ENCODE results near the gene DCBLD2. TPM values are rescaled to one million over a fixed set of nuclear protein-coding genes. Genes with fewer than 3 reads are reported as not detected.

Gene DCBLD2
- total RNA-seq, 1 donor from 2014 or later = 553 TPM

GRCh38 chr3:98800401-98800800 lies 101.1 kb downstream of the DCBLD2 start:
- Histone ChIP-seq H3K27me3 (ENCODE audit: control insufficient read depth, insufficient read depth, low read length) (no peaks in the 10 kb centered on the region), H3K36me3 (ENCODE audit: control insufficient read depth, insufficient read depth, low read length) (peaks cover 6% of the 10 kb centered on the region), H3K4me3 (ENCODE audit: low read depth, low read length) (no peak overlapping the region)
- no peak for TF ChIP-seq CTCF (IDR thresholded peaks at IDR 0.05; ENCODE audit: insufficient read depth, low read length, poor library complexity, severe bottlenecking)
- peak; percentile 69 for DNase-seq (ENCODE audit: low read depth)

- no peak for DNase-seq (ENCODE audit: low read depth)
- H3K36me3 ChIP-seq (ENCODE audit: control insufficient read depth, insufficient read depth, low read length) = peaks cover 6% of the 10 kb centered on the region
- no peaks in the 10 kb centered on the region for H3K27me3 ChIP-seq (ENCODE audit: control insufficient read depth, insufficient read depth, low read length)
- TF ChIP-seq CTCF (IDR thresholded peaks at IDR 0.05; ENCODE audit: insufficient read depth, low read length, poor library complexity, severe bottlenecking) = no peak
- H3K4me3 ChIP-seq (ENCODE audit: low read depth, low read length) = no peak overlapping the region
Observed at GRCh38 chr3:98799479-98799878, 102.0 kb downstream of the DCBLD2 start.

GRCh38 chr3:98798820-98799219 lies 102.7 kb downstream of the DCBLD2 start:
- TF ChIP-seq CTCF (IDR thresholded peaks at IDR 0.05; ENCODE audit: insufficient read depth, low read length, poor library complexity, severe bottlenecking) = no peak
- no peak for DNase-seq (ENCODE audit: low read depth)
- peaks cover 6% of the 10 kb centered on the region for H3K36me3 ChIP-seq (ENCODE audit: control insufficient read depth, insufficient read depth, low read length)
- no peak overlapping the region for H3K4me3 ChIP-seq (ENCODE audit: low read depth, low read length)
- H3K27me3 ChIP-seq (ENCODE audit: control insufficient read depth, insufficient read depth, low read length) = no peaks in the 10 kb centered on the region

GRCh38 chr3:98797905-98798304 lies 103.6 kb downstream of the DCBLD2 start:
- no peak overlapping the region for H3K4me3 ChIP-seq (ENCODE audit: low read depth, low read length)
- peaks cover 6% of the 10 kb centered on the region for H3K36me3 ChIP-seq (ENCODE audit: control insufficient read depth, insufficient read depth, low read length)
- no peak for DNase-seq (ENCODE audit: low read depth)
- no peaks in the 10 kb centered on the region for H3K27me3 ChIP-seq (ENCODE audit: control insufficient read depth, insufficient read depth, low read length)
- TF ChIP-seq CTCF (IDR thresholded peaks at IDR 0.05; ENCODE audit: insufficient read depth, low read length, poor library complexity, severe bottlenecking) = no peak

GRCh38 chr3:98796334-98796733 lies 105.2 kb downstream of the DCBLD2 start:
- Histone ChIP-seq H3K4me3 (ENCODE audit: low read depth, low read length) (no peak overlapping the region), H3K27me3 (ENCODE audit: control insufficient read depth, insufficient read depth, low read length) (no peaks in the 10 kb centered on the region), H3K36me3 (ENCODE audit: control insufficient read depth, insufficient read depth, low read length) (peaks cover 6% of the 10 kb centered on the region)
- TF ChIP-seq CTCF (IDR thresholded peaks at IDR 0.05; ENCODE audit: insufficient read depth, low read length, poor library complexity, severe bottlenecking) = no peak
- DNase-seq (ENCODE audit: low read depth) = no peak

GRCh38 chr3:98793971-98794370 lies 107.5 kb downstream of the DCBLD2 start:
- TF ChIP-seq CTCF (IDR thresholded peaks at IDR 0.05; ENCODE audit: insufficient read depth, low read length, poor library complexity, severe bottlenecking) = no peak
- no peak for DNase-seq (ENCODE audit: low read depth)
- no peaks in the 10 kb centered on the region for H3K27me3 ChIP-seq (ENCODE audit: control insufficient read depth, insufficient read depth, low read length)
- H3K4me3 ChIP-seq (ENCODE audit: low read depth, low read length) = no peak overlapping the region
- peaks cover 4% of the 10 kb centered on the region for H3K36me3 ChIP-seq (ENCODE audit: control insufficient read depth, insufficient read depth, low read length)

Measured in kidney epithelial cell (primary cell).